Mucosa of gallbladder (tissue), 1 donor: ENCODE data around the gene NR2C1. TPM values are rescaled to one million over a fixed set of nuclear protein-coding genes. Genes with fewer than 3 reads are reported as not detected.

ENCODE experiments used
- total RNA-seq: library from RNA; stranded (reverse); gene quantifications from one replicate; pipeline ENCODE4 v1.2.1, GENCODE V29; 2021
- donor health status: DM: no; HTN: no; CAD: no.

Gene NR2C1
- total RNA-seq, 1 donor from 2014 or later, result 26.6 TPM

Other genes starting within 250 kb of the NR2C1 start
- 76.5 TPM for gene NDUFA12, start 69.9 kb downstream of the NR2C1 start, total RNA-seq
- gene FGD6, start 143.8 kb upstream of the NR2C1 start, total RNA-seq, result 15.4 TPM
- 57.5 TPM for gene VEZT, start 144.2 kb upstream of the NR2C1 start, total RNA-seq